ENCODE results near the gene SLC12A8.

The SLC12A8 gene

DNA sequence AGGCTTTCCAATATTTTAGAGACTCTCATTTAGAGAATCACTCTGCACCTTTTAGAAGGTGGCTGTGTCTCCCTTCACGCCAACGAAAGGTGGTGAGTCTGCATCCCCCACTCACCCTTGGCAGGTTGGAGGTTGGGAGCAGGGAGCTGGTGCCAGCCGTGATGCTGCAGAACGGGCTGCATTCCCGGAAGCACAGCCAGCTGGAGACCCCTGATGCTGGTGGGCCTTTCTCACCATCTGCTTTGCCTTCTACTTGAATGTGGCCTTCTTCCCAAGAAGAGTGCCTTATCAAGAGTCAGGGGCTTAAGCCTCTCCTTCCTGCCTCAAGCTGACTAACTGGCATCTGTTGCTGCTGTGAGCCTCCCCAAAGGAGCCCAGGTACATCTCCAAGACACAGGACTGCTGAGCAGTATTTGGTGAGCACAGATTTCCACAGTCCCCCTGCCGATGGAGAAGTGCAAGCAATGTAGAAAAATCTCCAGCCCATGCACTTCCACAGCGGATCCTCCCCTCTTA, 139.1 kb downstream of the SLC12A8 start:
- no peak for DNase-seq (ENCODE audit: low read depth in 2 of 2)

- DNase-seq (ENCODE audit: low read depth in 2 of 2): no peak
These were observed 139.7 kb downstream of the SLC12A8 start for GRCh38 chr3:125072749-125073389.

DNA sequence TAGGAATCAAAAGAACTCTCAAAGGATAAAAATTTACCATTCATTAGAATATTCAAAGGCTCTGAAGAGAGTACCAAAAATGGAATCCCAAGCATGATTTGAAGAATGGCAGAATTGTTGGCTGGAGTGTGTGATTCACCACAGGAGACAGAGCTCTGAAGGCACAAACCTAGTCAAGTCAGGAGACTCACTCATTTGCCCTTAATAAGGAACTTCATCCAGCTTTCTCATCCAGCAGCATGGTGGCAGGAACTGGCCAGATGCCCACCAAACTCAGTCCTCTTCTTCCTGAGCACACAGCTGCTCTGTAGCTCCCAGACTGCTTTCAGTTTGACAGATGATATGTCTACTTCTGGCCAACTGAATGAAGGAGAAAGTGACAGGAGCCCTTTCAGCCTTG, 140.2 kb downstream of the SLC12A8 start:
- DNase-seq (ENCODE audit: low read depth in 2 of 2): no peak

DNA sequence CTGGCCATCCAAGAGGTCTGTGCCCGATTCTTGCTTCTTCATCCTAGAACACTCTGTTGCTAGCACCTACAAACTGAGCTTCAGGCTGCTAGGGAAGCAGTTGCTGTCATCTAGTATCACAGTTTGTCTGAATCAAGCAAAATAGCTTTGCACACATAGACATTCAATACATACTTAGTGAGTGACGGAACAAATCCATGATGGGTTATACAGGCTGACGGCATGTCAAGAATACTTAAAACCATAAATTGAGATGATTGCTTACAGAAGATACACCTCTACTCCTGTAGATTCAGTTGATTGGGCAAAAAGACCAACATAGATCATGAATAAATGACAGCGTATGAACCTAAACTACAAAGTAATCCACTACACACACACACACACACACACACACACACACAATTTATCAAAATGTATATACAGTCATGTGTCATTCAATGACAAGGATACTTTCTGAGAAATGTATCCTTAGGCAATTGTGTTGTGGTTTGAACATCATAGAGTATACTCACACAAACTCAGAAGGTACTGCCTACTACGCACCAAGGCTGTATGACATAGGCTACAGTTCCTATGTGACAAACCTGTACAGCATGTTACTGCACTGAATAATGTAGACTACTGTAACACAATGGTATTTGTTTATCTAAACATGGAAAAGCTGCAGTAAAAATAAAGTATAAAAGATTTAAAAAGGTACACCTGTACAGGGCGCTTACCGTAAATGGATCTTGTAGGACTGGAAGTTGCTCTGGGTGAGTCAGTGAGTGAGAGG, 142.4 kb downstream of the SLC12A8 start:
- no peak for DNase-seq (ENCODE audit: low read depth in 2 of 2)

DNA sequence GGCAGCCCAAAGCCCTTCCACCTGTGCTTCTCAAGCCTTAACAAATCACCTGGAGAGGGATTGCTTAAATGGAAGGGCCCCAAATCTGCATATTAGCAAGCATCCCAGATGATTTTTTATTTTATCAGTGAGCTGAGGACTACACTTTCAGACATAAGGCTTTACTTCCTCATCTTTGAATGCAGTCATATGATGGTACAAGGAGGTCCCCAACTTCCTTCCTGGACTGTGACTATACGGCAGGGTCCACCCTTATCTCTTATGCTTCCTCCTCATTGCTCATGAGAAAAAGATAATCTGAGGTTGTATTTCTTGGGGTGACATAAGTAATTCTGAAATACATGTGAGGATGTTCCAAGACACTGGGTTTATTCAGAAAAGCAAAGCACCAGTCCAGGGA, 143.1 kb downstream of the SLC12A8 start:
- no peak for DNase-seq (ENCODE audit: low read depth in 2 of 2)

GRCh38 chr3:125068265-125068664, 144.3 kb downstream of the SLC12A8 start:
- no peak for DNase-seq (ENCODE audit: low read depth in 2 of 2)

GRCh38 chr3:125067225-125067624, 145.3 kb downstream of the SLC12A8 start:
- no peak for DNase-seq (ENCODE audit: low read depth in 2 of 2)

GRCh38 chr3:125062904-125063618, 149.5 kb downstream of the SLC12A8 start:
- DNase-seq (ENCODE audit: low read depth in 2 of 2): peak; percentile 90 to 91

GRCh38 chr3:125061646-125062045, 150.9 kb downstream of the SLC12A8 start:
- DNase-seq (ENCODE audit: low read depth in 2 of 2): no peak

GRCh38 chr3:125061170-125061569, 151.4 kb downstream of the SLC12A8 start:
- DNase-seq (ENCODE audit: low read depth in 2 of 2): peak in 1 of 2 experiments; percentile 60

GRCh38 chr3:125059488-125060245, 152.9 kb downstream of the SLC12A8 start:
- DNase-seq (ENCODE audit: low read depth in 2 of 2): no peak

- no peak for DNase-seq (ENCODE audit: low read depth in 2 of 2)
These were observed 153.6 kb downstream of the SLC12A8 start for GRCh38 chr3:125058959-125059358.

DNA sequence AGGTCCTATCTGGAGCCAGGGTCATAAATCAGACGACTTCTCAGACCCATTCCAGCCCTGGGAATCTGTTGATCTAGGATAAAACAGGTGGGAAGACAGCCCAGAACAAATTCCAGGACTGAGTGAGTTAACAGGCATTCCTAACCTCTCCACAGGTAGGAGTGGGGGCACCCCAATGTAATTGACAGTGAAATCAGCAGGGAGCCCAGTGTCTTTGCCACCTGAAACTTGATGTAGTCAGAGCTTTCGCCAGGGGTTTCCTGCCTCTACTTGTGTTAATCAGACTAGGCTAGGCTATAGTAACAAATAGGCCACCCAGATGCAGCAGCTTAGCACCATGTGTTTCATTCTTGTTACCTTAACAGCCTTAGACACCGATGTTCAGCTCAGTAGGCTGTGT, 154.0 kb downstream of the SLC12A8 start:
- no peak for DNase-seq (ENCODE audit: low read depth in 2 of 2)

DNA sequence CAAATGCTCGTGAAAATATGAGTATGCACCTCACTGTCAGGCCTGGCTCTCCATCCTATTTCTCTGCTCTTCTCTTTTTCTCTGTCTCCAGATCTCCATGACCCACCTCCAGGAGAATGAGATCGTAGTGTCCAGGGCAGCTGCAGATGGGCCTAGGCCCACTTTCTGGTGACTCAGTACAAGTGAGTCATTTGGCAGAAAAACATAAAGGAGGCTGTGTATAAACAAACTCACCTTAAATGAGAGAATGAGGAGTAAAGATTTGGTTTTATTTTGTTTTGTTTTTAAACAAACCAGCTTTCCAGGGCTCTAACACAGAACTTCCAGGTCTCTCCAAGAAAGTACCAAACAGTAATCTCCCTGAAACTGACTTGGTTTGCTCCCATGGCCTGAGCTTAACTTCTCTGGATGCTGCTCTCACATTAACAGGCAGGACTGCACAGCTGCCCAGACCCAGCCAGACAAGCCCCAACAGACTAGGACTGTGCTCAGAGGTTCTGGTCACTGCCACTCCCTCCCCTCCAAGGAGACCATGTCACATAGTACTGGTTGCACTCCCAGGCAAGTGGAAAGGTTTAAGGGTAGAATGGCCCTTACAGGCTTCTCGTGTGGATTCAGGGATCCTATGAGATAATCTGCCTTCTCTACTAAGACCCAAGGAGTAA, 155.2 kb downstream of the SLC12A8 start:
- no peak for DNase-seq (ENCODE audit: low read depth in 2 of 2)

DNA sequence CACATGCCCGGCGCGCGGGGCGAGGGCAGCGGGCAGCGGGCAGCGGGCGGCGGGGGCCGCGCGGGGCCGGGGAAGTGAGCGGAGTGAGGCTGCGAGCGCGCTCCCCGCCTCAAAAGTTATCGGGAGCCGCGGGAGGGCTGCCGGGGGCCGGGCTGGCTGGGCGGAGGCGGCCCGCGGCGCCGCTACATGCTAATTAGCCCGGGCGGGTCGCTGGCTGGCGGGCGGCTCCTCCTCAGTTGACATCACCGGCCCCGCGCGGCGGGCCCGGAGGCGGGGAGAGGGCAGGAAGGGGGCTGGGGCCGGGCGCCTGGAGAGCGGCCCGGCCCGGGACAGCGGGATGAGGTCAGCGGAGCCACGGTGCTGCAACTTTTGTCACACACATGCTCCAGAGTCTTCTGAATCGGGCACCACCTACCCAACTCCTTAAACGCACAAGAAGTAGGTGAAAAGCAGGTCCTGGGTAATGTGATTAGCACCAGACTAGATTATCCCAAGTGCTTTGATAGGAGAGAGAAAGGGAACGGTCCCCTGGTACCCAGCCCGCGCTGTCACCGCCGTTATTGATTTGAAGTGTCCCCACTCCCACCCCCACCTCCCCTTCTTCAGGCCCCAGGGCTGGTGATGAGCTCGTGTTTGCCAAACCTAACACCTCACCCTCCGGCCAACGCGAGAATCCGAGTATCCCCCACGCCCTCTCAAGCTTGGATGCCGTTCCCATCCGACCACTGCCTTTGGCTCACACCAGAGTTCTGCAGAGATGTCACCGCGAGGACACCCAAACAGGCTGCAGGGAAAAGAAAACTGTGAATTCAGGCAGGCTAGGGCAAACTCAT, 156.4 kb downstream of the SLC12A8 start, which contains the start of gene HEG1:
HEG1 (minus strand) TSS at position 85 of the 833 bp plus-strand sequence. CDS start 107 bp downstream, outside the sequence.
- no peak for DNase-seq (ENCODE audit: low read depth in 2 of 2)

- DNase-seq (ENCODE audit: low read depth in 2 of 2): no peak
These were observed 157.1 kb downstream of the SLC12A8 start for GRCh38 chr3:125055331-125055912.

DNA sequence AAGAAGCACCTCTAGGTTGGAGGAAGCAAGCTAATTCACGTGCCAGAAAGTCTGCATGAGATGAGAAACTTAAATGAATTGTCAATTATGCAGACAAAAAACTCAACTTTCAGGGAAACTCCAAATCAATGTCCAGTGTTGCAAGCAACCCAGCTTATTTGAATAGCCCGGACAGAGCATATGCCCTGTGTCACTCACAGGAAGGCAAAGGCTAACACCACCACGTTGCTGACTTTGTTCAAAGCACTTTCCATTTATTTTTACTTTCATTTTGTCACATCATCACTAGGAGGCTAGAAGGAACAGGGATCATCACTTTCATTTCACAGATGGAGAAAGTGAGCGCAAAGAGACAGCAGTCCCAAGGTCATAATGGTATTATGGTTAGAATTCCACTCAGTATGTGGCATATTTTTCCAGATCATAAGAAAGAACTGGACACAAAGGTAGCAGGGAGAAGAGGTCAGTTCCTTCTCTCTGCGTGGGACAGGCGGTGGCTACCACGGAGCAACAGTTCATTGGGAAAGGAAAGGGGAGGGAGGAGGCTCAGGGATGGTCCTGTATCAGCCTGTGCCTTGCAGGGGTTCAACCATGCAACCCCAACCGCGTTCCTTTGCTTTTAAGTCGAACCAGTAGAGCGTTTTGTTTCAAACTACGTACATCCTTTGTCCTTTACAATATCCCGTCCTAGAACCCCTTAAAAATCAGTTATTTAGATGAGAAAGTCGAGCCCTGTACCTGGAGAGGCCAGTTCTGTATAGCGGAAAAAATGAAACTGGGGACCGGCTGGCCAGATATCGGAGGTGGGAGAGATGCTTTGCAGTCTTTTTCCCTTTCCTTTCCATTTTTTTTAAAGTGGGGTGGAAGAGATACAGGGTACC, 157.9 kb downstream of the SLC12A8 start:
- no peak for DNase-seq (ENCODE audit: low read depth in 2 of 2)

DNA sequence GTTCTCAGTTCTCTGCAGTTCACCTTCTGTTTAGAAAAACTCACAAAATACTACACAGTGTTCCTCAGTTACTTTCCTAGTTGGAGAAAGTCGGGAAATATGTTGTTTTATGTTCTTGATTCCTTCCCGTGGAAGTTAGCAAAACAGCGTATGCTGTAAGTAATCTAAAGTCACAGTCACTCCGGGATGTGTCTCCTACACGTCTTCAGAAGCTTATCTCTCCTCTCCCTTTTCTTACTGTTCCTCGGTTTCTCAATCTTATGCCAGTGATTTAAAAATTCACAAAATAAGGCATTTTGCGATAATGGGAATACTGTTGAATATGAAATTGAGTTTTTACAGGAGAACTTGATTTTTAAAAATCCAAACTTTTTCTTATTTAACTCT, 158.5 kb downstream of the SLC12A8 start:
- no peak for DNase-seq (ENCODE audit: low read depth in 2 of 2)

- no peak for DNase-seq (ENCODE audit: low read depth in 2 of 2)
These were observed 159.2 kb downstream of the SLC12A8 start for GRCh38 chr3:125053304-125053699.

Data from fibroblast of skin of left biceps (primary cell).